SH-SY5Y (cell line): ENCODE results near the gene AK5.

ENCODE experiments used
- GATA2 ChIP-seq: IDR thresholded peaks from 2 replicates; pipeline ENCODE4 v1.6.1; 2011; ENCODE audit warnings: mild to moderate bottlenecking, low read depth, low read length
- GATA3 ChIP-seq: IDR thresholded peaks from 2 replicates; pipeline ENCODE4 v1.6.1; 2011; ENCODE audit warnings: low read depth, mild to moderate bottlenecking, low read length, moderate library complexity

DNA sequence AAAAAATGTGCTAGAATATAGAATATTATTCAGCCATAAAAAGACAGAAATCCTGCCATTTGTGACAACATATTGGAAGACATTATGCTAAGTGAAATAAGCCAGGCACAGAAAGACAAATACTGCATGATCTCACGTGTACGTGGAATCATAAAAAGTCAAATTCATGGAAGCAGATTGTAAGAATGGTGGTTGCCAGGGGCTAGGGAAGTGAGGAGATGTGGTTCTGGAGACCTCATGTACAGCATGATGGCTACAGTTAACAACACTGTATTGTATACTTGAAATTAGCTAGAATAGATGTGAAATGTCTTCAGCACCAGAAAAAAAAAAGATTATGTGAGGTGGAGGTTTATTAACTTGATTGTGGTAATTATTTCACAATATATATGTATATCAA lies 234.3 kb downstream of the AK5 start:
- TF ChIP-seq GATA2 = no peak
- no peak for TF ChIP-seq GATA3
